GM19351 (cell line): Measurements from ENCODE around the gene ASTN2.
"Not testable (repeated sequence)": the region's sequence is repeated elsewhere in the genome, so short reads cannot be mapped to it uniquely, and the experiment has no call there.

Experiments used
- ATAC-seq: cut with Tn5 transposase; IDR thresholded peaks from one replicate; pipeline ENCODE4 v1.9.1; 2021; ENCODE audit warnings: mild to moderate bottlenecking, moderate library complexity; ENCODE audit not compliant: unreplicated experiment

ASTN2 gene

GRCh38 chr9:116935149-116935897, 479.5 kb downstream of the ASTN2 start:
- ATAC-seq: peak; percentile 78

- no peak for ATAC-seq
These were observed 480.7 kb downstream of the ASTN2 start for GRCh38 chr9:116934131-116934530.

- no peak for ATAC-seq
These were observed 481.6 kb downstream of the ASTN2 start for GRCh38 chr9:116933251-116933650.

- no peak for ATAC-seq
These were observed 485.2 kb downstream of the ASTN2 start for GRCh38 chr9:116929621-116930020.

- no peak for ATAC-seq
These were observed 486.0 kb downstream of the ASTN2 start for GRCh38 chr9:116928884-116929283.

- ATAC-seq: no peak
These were observed 486.6 kb downstream of the ASTN2 start for GRCh38 chr9:116928289-116928688.

GRCh38 chr9:116927726-116928125, 487.1 kb downstream of the ASTN2 start:
- ATAC-seq: no peak

- no peak for ATAC-seq
These were observed 489.7 kb downstream of the ASTN2 start for GRCh38 chr9:116925121-116925520.

GRCh38 chr9:116924462-116925110, 490.3 kb downstream of the ASTN2 start:
- ATAC-seq: no peak

GRCh38 chr9:116917895-116918508, 496.9 kb downstream of the ASTN2 start:
- not testable (repeated sequence) for ATAC-seq

- ATAC-seq: no peak
These were observed 501.3 kb downstream of the ASTN2 start for GRCh38 chr9:116913536-116913935.

- no peak for ATAC-seq
These were observed 504.7 kb downstream of the ASTN2 start for GRCh38 chr9:116910201-116910600.

- ATAC-seq: peak; percentile 52
These were observed 506.9 kb downstream of the ASTN2 start for GRCh38 chr9:116907989-116908388.

GRCh38 chr9:116905171-116905588, 509.7 kb downstream of the ASTN2 start:
- no peak for ATAC-seq

GRCh38 chr9:116904165-116904564, 510.7 kb downstream of the ASTN2 start:
- no peak for ATAC-seq

GRCh38 chr9:116901260-116901659, 513.6 kb downstream of the ASTN2 start:
- no peak for ATAC-seq

- ATAC-seq: no peak
These were observed 514.3 kb downstream of the ASTN2 start for GRCh38 chr9:116900543-116900942.

GRCh38 chr9:116900007-116900367, 514.9 kb downstream of the ASTN2 start:
- ATAC-seq: no peak

GRCh38 chr9:116899337-116900006, 515.4 kb downstream of the ASTN2 start:
- no peak for ATAC-seq

GRCh38 chr9:116898131-116898530, 516.7 kb downstream of the ASTN2 start:
- not testable (repeated sequence) for ATAC-seq

- no peak for ATAC-seq
These were observed 517.7 kb downstream of the ASTN2 start for GRCh38 chr9:116897201-116897600.

- no peak for ATAC-seq
These were observed 518.9 kb downstream of the ASTN2 start for GRCh38 chr9:116895961-116896360.
